Skeletal muscle tissue (tissue), 4 donors: ENCODE measurements around the gene KCNIP1. TPM values are rescaled to one million over a fixed set of nuclear protein-coding genes. Genes with fewer than 3 reads are reported as not detected.

ENCODE experiments used
- H3K27ac ChIP-seq: one replicate; pipeline ENCODE4 v1.7.0; 2013; ENCODE audit warnings: mild to moderate bottlenecking, low read depth, low read length, inconsistent platforms
- H3K27me3 ChIP-seq, 3 donors: one replicate each; pipeline ENCODE4 v1.7.0; 2013; ENCODE audit warnings: low read length in 3 of 3; ENCODE audit not compliant: control insufficient read depth in 3 of 3, insufficient read depth in 3 of 3
- H3K36me3 ChIP-seq, 3 donors: one replicate each; pipeline ENCODE4 v1.7.0; 2013; ENCODE audit warnings: low read length in 3 of 3; ENCODE audit not compliant: control insufficient read depth in 3 of 3, insufficient read depth in 3 of 3
- H3K4me1 ChIP-seq, 3 donors: one replicate each; pipeline ENCODE4 v1.7.0; 2013; ENCODE audit warnings: low read length in 3 of 3, mild to moderate bottlenecking in 3 of 3; ENCODE audit not compliant: control insufficient read depth in 3 of 3, insufficient read depth in 3 of 3
- H3K4me3 ChIP-seq, 3 donors: one replicate each; pipeline ENCODE4 v1.7.0; 2013; ENCODE audit warnings: low read length in 3 of 3
- H3K9ac ChIP-seq, 3 donors: one replicate each; pipeline ENCODE4 v1.7.0; 2013; ENCODE audit warnings: low read length in 3 of 3, mild to moderate bottlenecking in 3 of 3, moderate library complexity in 2 of 3, low read depth in 1 of 3
- H3K9me3 ChIP-seq, 3 donors: one replicate each; pipeline ENCODE4 v1.7.0; 2013; ENCODE audit warnings: low read length in 3 of 3; ENCODE audit not compliant: control insufficient read depth in 3 of 3
- total RNA-seq: library from RNA; depleted of rRNA; stranded (reverse); fragments of >200 nt; gene quantifications from one replicate; pipeline ENCODE4 v1.2.3, GENCODE V29; 2014
- donor health status: Osteomylitis.

Gene KCNIP1
- total RNA-seq, 1 donor from 2014 or later: 4.2 TPM

DNA sequence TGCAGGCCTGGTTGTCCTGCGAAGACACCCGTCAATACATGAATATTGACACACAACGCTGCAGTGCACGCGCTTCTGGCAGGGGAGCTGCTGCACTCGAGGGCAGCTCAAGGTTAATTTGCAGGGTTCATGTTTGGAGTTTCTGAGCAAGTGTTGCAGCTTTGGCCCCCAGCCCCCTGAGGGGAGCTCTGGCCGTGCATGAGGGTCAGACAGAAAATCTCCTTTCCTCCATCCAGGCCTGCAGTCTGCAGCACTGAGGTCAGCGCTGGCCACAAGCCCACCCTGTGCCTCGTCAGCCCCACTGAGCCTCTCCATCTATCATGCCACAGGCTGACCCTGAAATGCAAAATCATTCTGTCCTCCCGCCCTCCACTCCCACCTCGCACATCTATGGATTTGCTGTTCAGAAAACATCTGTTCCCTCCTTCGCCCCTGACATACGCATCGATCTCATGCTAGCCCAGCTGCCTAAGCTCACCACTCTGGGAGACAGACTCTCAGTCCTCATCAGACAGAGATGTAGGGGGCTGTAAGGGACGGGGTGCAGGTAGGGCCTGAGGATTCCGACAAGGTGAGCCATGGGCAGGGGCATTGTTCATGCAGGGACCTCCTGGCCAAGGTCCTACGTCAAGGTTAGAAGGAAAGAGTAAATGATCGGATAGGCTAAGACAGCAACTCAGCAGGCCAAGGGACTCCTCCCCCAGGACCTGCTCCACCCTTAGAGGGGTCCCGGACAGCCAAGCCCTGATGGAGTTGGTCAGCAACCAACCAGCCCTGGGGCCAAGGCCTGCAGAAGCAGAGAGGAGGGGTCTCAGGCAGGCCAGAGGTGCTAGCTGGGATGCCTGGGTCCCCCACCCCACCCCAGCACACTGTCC is 125.1 kb downstream of the KCNIP1 start:
- H3K4me3 ChIP-seq: no peak overlapping the region
- H3K4me1 ChIP-seq: peaks cover 9 to 16% (median 15%) of the 10 kb centered on the region in 3 donors
- peaks cover 17 to 24% (median 18%) of the 10 kb centered on the region in 3 donors for H3K27me3 ChIP-seq
- no peaks in the 10 kb centered on the region for H3K36me3 ChIP-seq
- H3K9ac ChIP-seq: no peak overlapping the region
- H3K27ac ChIP-seq: no peak overlapping the region
- H3K9me3 ChIP-seq: no peaks in the 10 kb centered on the region

DNA sequence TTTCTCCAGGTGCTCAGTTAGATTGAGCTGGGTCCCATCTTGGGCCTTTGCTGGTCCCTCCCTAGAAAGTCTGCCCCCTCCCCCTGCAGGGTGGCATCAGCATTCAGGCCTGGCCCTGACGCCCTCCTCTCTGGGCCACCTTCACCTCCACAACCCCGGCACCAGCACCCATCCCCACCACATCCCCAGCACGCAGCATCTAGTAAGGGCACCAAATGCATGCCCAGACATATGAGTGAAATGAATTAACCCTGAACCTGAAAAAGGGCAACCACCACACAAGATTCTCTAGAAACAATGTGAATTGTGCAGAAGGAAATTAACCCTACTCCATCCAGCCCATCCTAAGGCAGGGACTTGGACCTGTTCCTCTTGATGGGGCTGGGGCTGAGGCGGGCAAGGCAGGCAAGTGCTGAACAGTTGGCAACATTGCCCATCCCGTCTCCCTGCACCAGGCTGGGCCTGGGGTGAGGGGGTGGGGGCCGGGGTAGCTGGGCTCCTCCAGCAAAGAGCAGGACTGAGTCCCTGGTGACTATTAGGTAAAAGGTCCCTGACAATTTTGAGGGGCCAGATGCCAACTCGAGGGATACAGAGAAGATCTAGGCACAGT is 125.9 kb downstream of the KCNIP1 start:
- Histone ChIP-seq H3K27me3 (peaks cover 17 to 24% (median 18%) of the 10 kb centered on the region in 3 donors), H3K27ac (no peak overlapping the region), H3K4me3 (no peak overlapping the region), H3K9ac (no peak overlapping the region), H3K9me3 (no peaks in the 10 kb centered on the region), H3K4me1 (peaks cover 9 to 21% (median 20%) of the 10 kb centered on the region in 3 donors), H3K36me3 (no peaks in the 10 kb centered on the region)

DNA sequence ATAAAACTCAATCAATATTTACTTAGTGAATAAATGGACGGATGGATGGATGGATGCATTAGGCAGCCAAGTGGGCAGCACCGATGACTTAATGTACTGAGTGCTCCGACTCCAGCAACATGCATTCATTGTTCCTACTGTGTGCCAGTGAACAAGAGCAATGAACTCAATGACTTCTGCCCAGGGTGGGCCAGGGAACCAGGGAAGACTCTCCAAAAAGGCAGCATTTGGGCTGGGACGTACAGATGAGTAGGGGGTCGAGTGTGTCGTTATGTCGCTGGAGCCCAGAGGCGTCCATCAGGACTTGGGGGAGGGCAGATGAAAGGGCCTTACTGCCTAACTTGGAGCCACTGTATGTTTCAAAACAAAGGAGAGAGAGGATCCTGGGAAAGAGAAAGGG is 126.4 kb downstream of the KCNIP1 start:
- Histone ChIP-seq H3K9me3 (no peaks in the 10 kb centered on the region), H3K4me3 (no peak overlapping the region), H3K4me1 (peaks cover 9 to 21% (median 20%) of the 10 kb centered on the region in 3 donors), H3K9ac (no peak overlapping the region), H3K27ac (no peak overlapping the region), H3K36me3 (no peaks in the 10 kb centered on the region), H3K27me3 (peaks cover 17 to 24% (median 18%) of the 10 kb centered on the region in 3 donors)

DNA sequence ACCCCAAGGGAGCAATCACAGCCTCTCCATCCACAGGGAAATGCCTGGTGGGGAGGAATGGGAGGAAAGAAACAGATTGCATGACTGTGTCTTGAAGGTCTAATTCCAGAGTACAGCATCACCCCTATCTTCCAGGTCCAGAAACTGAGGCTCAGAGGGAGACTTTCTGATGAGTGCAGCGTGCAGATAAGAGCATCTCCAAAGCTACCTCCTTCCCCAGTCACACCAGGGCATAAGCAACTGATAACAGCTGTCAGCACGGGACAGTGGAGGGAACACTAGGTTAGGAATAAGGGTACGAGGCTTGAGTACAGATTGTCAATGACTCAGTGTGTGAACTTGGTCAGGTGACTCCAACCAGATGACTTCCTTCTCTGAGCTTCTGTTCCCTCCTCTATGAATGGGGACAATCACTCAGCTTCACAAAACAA is 126.9 kb downstream of the KCNIP1 start:
- no peak overlapping the region for H3K4me3 ChIP-seq
- H3K9me3 ChIP-seq: no peaks in the 10 kb centered on the region
- H3K36me3 ChIP-seq: no peaks in the 10 kb centered on the region
- H3K27ac ChIP-seq: no peak overlapping the region
- H3K27me3 ChIP-seq: peaks cover 17 to 24% (median 18%) of the 10 kb centered on the region in 3 donors
- peaks cover 9 to 21% (median 20%) of the 10 kb centered on the region in 3 donors for H3K4me1 ChIP-seq
- no peak overlapping the region for H3K9ac ChIP-seq

DNA sequence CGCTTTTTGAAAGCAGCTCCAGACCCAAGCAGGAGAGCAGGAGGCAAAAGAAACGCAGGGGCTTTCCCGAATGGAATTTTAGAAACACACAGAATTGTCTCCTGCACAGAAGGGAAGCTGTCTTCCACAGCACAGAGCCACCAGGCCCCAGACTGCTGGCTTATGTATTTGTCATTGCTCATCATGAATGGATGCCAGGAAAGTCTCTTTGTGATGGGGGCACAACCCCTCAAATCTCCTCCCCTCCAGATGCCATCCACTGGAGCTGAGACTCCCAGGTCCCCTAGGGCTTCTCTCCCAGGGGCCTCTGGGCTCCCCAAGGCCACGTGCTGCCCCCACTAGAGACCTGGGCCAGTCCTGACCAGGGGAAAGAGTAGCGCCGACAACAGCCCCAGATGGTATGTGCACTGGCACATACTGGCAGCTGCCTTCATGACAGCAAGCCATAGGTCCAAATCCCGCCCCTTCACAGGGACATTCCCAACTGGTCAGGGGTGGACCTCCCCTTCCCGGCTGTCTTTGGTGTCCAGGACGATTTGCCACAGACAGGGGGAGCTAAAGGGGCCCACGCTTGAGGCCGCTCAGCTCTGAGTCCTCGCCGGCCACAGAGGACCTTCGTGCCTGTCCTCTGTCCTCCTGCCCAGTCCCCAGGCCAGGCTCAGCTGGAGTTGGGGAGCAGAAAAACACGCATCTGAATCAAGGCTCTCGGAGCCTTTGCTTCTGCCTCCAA is 127.8 kb downstream of the KCNIP1 start:
- H3K4me1 ChIP-seq: peaks cover 9 to 21% (median 20%) of the 10 kb centered on the region in 3 donors
- H3K4me3 ChIP-seq: no peak overlapping the region
- H3K36me3 ChIP-seq: no peaks in the 10 kb centered on the region
- no peak overlapping the region for H3K27ac ChIP-seq
- peak overlapping the region in 1 of 3 donors; percentile 33 for H3K9ac ChIP-seq
- H3K27me3 ChIP-seq: peaks cover 17 to 24% (median 21%) of the 10 kb centered on the region in 3 donors
- no peaks in the 10 kb centered on the region for H3K9me3 ChIP-seq

DNA sequence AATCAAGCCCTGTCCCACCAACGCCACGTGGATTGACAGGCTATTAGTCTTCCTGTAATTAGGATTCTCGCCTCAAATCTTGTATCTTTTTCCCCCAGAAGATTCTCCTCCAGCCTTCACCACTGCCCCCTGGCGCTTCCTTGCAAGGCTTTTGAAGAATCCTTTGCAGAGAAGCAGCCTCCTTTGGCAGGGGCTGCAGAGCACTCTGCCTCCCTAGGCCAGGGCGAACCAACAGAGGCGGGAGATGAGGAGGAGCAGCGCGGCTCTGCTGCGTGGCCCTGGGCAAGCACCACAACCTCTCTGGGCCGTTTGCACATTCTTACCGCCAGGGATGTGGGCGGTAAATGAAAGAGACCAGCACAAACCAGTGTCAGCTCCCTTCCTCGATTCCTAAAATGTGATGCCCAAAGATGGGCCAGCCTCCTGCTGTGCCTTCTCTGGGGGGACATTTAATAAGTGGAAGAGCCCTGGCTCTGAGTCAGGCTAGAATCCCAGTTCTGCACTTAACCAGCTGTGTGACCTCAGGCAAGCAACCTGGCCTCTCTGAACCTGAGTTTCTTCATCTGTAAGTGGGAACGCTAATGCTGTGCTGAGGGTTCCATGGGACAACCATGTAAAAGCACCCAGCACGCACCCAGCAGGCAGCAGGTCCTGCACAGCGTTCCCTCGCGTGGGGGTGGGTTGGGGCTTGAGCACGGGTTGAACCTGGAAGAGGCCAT is 128.6 kb downstream of the KCNIP1 start:
- no peaks in the 10 kb centered on the region for H3K9me3 ChIP-seq
- H3K4me1 ChIP-seq: peaks cover 9 to 21% (median 20%) of the 10 kb centered on the region in 3 donors
- peak overlapping the region in 1 of 3 donors; percentile 33 for H3K9ac ChIP-seq
- peaks cover 17 to 27% (median 24%) of the 10 kb centered on the region in 3 donors for H3K27me3 ChIP-seq
- peak overlapping the region; percentile 48 for H3K27ac ChIP-seq
- no peak overlapping the region for H3K4me3 ChIP-seq
- H3K36me3 ChIP-seq: no peaks in the 10 kb centered on the region

DNA sequence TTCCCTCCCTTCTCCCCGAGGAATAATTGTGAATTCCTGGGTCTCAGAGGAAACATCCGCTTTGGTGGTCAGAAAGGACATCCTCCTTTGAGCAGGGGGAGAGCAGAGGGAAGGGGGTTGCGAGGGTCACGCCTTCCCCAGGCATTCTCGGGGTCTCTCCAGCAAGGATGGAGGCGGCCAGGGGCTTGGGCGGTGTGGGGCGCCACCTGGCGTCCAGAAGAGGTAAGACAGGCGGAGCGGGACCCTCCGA is 129.1 kb downstream of the KCNIP1 start:
- Histone ChIP-seq H3K27ac (peak overlapping the region; percentile 48), H3K9me3 (no peaks in the 10 kb centered on the region), H3K4me3 (peak overlapping the region; percentile 29 to 45 (median 31)), H3K4me1 (peaks cover 9 to 21% (median 20%) of the 10 kb centered on the region in 3 donors), H3K36me3 (no peaks in the 10 kb centered on the region), H3K9ac (peak overlapping the region in 1 of 3 donors; percentile 8), H3K27me3 (peaks cover 17 to 28% (median 24%) of the 10 kb centered on the region in 3 donors)

DNA sequence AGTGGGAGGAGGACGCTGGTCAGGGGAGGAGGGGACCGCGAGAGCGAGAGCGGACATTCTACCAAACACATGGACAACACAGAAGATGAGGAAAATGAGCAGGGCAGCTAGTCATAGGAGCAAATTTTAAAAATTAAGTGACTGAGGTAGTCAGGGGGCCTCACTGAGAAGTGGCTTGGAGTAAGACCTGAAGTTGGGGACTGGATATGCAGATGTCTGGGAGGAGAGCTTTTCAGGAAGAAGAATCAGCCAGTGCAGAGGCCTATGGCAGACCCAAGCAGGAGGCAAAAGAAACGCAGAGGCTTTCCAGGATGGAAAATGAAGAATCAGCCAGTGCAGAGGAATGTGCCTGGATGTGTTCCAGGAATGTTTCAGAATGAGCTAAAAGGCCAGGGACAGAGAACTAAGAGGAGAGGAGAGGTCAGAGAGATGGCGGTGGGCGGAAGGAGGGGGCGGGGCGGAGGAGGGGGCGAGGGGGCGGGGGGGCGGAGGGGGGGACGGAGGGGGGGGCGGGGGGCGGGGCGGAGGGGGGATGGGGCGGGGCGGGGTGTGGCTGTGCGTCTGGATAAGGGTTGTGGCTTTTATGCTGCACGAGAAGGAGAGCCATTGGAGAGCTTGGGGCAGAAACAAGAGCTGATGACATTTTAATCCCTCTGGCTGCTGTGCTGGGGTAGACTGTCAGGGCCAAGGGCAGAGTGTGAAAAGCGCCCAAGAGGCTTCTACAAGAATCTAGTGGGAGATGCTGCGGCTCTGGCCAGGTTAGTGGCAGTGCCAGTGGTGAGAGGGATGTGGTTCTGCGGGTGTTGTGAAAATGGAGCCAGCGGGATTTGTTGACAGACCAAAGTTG is 129.6 kb downstream of the KCNIP1 start:
- peaks cover 17 to 33% (median 28%) of the 10 kb centered on the region in 3 donors for H3K27me3 ChIP-seq
- H3K4me3 ChIP-seq: peak overlapping the region; percentile 31 to 45 (median 38)
- H3K9ac ChIP-seq: peak overlapping the region in 1 of 3 donors; percentile 45
- peak overlapping the region; percentile 48 for H3K27ac ChIP-seq
- no peaks in the 10 kb centered on the region for H3K36me3 ChIP-seq
- no peaks in the 10 kb centered on the region for H3K9me3 ChIP-seq
- H3K4me1 ChIP-seq: peaks cover 9 to 21% (median 20%) of the 10 kb centered on the region in 3 donors
